GM10248 (cell line): Measurements from ENCODE around the gene F2RL3.

Experiments
- CTCF ChIA-PET: fragments of 300-600 bp; sonication (Branson Sonifier 250); formaldehyde crosslinking; extraction: SDS; loops from one replicate; lab custom pipeline; 2021; ENCODE audit warnings: antibody characterized with exemption; lab: Yijun Ruan, JAX
- POLR2A ChIA-PET: fragments of 350-650 bp; sonication (Branson Sonifier 250); formaldehyde crosslinking; extraction: SDS; loops from one replicate; lab custom pipeline; 2020; ENCODE audit warnings: antibody characterized with exemption; lab: Yijun Ruan, JAX
- DNase-seq: peaks from one replicate; pipeline ENCODE4 v3.0.0; 2012; ENCODE audit errors: extremely low spot score
- TF ChIP-seq, protein P1 (sequence below): IDR thresholded peaks from 2 replicates; pipeline ENCODE4 v1.5.1; 2012; ENCODE audit warnings: mild to moderate bottlenecking, low read depth; ENCODE audit errors: extremely low read depth, missing control alignments, control extremely low read depth

F2RL3 gene

GRCh38 chr19:16888629-16889365, at the start of gene F2RL3:
F2RL3 (plus strand) TSS chr19:16888999; CDS start chr19:16889190, 191 bp downstream.
- CTCF ChIA-PET = interaction anchor here (0.6 to 1.1 kb wide), 2 partner anchors 10 to 11 kb away, joined by 3 read pairs; no protein-coding TSS in a partner anchor
- peak; percentile 69 for DNase-seq
- TF ChIP-seq, protein P1, sequence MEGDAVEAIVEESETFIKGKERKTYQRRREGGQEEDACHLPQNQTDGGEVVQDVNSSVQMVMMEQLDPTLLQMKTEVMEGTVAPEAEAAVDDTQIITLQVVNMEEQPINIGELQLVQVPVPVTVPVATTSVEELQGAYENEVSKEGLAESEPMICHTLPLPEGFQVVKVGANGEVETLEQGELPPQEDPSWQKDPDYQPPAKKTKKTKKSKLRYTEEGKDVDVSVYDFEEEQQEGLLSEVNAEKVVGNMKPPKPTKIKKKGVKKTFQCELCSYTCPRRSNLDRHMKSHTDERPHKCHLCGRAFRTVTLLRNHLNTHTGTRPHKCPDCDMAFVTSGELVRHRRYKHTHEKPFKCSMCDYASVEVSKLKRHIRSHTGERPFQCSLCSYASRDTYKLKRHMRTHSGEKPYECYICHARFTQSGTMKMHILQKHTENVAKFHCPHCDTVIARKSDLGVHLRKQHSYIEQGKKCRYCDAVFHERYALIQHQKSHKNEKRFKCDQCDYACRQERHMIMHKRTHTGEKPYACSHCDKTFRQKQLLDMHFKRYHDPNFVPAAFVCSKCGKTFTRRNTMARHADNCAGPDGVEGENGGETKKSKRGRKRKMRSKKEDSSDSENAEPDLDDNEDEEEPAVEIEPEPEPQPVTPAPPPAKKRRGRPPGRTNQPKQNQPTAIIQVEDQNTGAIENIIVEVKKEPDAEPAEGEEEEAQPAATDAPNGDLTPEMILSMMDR = no peak
- POLR2A ChIA-PET = interaction anchor here (0.7 kb wide), 1 partner anchor 39 kb away, joined by 6 read pairs; no protein-coding TSS in a partner anchor

- TF ChIP-seq, protein P1 = no peak
- ChIA-PET POLR2A (no interaction called here), CTCF (no interaction called here)
- DNase-seq = no peak
Measured at GRCh38 chr19:16841391-16841926, 47.3 kb upstream of the F2RL3 start.

GRCh38 chr19:16846901-16847300, 41.9 kb upstream of the F2RL3 start:
- DNase-seq = no peak
- TF ChIP-seq, protein P1 = no peak
- CTCF ChIA-PET = no interaction called here
- POLR2A ChIA-PET = no interaction called here

DNA sequence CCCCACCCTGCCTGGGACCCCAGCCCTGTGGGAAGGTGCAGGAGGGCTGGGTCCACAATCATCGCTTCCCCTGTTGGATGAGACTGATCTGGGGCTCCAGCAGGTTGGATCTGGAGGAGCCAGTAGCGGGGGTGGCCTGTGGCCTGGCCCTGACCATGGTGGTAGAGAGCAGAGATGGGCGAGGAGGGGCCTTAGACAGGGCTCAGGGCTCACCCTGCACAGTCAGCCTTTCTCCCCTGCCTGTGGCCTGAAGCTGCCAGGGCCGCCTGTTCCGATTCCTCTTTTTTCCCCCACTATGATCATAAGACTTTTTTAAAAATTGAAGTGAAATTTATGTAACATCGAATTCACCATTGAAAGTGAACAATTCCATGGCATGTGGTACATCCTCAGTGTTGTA, 41.4 kb upstream of the F2RL3 start:
- ChIA-PET CTCF (no interaction called here), POLR2A (no interaction called here)
- TF ChIP-seq, protein P1 = no peak
- no peak for DNase-seq

GRCh38 chr19:16849168-16849567, 39.6 kb upstream of the F2RL3 start:
- TF ChIP-seq, protein P1 = no peak
- no peak for DNase-seq
- ChIA-PET POLR2A (no interaction called here), CTCF (interaction anchor here (0.7 kb wide), 1 partner anchor 10 kb away, joined by 3 read pairs; no protein-coding TSS in a partner anchor)

- DNase-seq = no peak
- POLR2A ChIA-PET = no interaction called here
- TF ChIP-seq, protein P1 = no peak
- CTCF ChIA-PET = no interaction called here
Measured at GRCh38 chr19:16850133-16850532, 38.7 kb upstream of the F2RL3 start.
